ENCODE results near the gene N4BP2. TPM values are rescaled to one million over a fixed set of nuclear protein-coding genes. Genes with fewer than 3 reads are reported as not detected.

The N4BP2 gene
- total and polyA plus RNA-seq, 9 donors = 3.5 to 21.3 (median 10.6) TPM

- Histone ChIP-seq H3K9me3 (no peaks in the 10 kb centered on the region), H3K27ac (peak overlapping the region; percentile 97 to 98), H3K27me3 (no peaks in the 10 kb centered on the region), H3K36me3 (no peaks in the 10 kb centered on the region), H3K4me3 (peak overlapping the region; percentile 100), H3K4me1 (ENCODE audit: insufficient read depth) (peaks cover 3% of the 10 kb centered on the region)
- peak; percentile 66 to 82 (median 71) for DNase-seq
- 0 to 1% (median 0%) methylated on average over 13 of the region's 13 CpGs for WGBS, 3 donors
- TF ChIP-seq EP300 (IDR thresholded peaks at IDR 0.05) (no peak), POLR2A (IDR thresholded peaks at IDR 0.05) (peak; percentile 41), CTCF (IDR thresholded peaks at IDR 0.05) (no peak)
- intact Hi-C loops (cut with DNase I) = loop anchor here (2.0 to 10.0 kb wide), 5 partner anchors 80 to 260 kb away; partner anchors contain the start of gene PDS5A (in 2 of the 4)
Observed at GRCh38 chr4:40057586-40058091, 989 bp downstream of the N4BP2 start.

- 0 to 1% (median 1%) methylated on average over 9 of the region's 9 CpGs for WGBS, 3 donors
- TF ChIP-seq CTCF (IDR thresholded peaks at IDR 0.05) (no peak), EP300 (IDR thresholded peaks at IDR 0.05) (no peak), POLR2A (IDR thresholded peaks at IDR 0.05) (no peak)
- peak overlapping the region; percentile 100 for H3K4me3 ChIP-seq
- intact Hi-C loops (cut with DNase I) = loop anchor here (5.0 to 10.0 kb wide), 4 partner anchors 81 to 259 kb away; partner anchors contain the start of gene PDS5A (in 1 of the 4)
- no peaks in the 10 kb centered on the region for H3K9me3 ChIP-seq
- no peak for DNase-seq
- no peaks in the 10 kb centered on the region for H3K27me3 ChIP-seq
- H3K27ac ChIP-seq = peak overlapping the region; percentile 97 to 98
- no peaks in the 10 kb centered on the region for H3K36me3 ChIP-seq
- H3K4me1 ChIP-seq (ENCODE audit: insufficient read depth) = peaks cover 3% of the 10 kb centered on the region
Observed at GRCh38 chr4:40058121-40058520, 1.5 kb downstream of the N4BP2 start.

GRCh38 chr4:40058854-40059253 lies 2.2 kb downstream of the N4BP2 start:
- Histone ChIP-seq H3K4me1 (ENCODE audit: insufficient read depth) (peaks cover 3% of the 10 kb centered on the region), H3K9me3 (no peaks in the 10 kb centered on the region), H3K27ac (no peak overlapping the region), H3K27me3 (no peaks in the 10 kb centered on the region), H3K4me3 (no peak overlapping the region), H3K36me3 (no peaks in the 10 kb centered on the region)
- WGBS, 3 donors = 45 to 51% (median 47%) methylated on average over 14 of the region's 14 CpGs
- TF ChIP-seq CTCF (IDR thresholded peaks at IDR 0.05) (no peak), POLR2A (IDR thresholded peaks at IDR 0.05) (no peak), EP300 (IDR thresholded peaks at IDR 0.05) (no peak)
- DNase-seq = no peak
- intact Hi-C loops (cut with DNase I) = loop anchor here (5.0 to 10.0 kb wide), 4 partner anchors 82 to 258 kb away; partner anchors contain the start of gene PDS5A (in 1 of the 4)

- DNase-seq = no peak
- 90 to 94% (median 93%) methylated on average over 6 of the region's 6 CpGs for WGBS, 3 donors
- Histone ChIP-seq H3K27me3 (no peaks in the 10 kb centered on the region), H3K4me1 (ENCODE audit: insufficient read depth) (peaks cover 3% of the 10 kb centered on the region), H3K27ac (no peak overlapping the region), H3K36me3 (no peaks in the 10 kb centered on the region), H3K4me3 (no peak overlapping the region), H3K9me3 (no peaks in the 10 kb centered on the region)
- intact Hi-C loops (cut with DNase I) = loop anchor here (5.0 to 10.0 kb wide), 4 partner anchors 82 to 258 kb away; partner anchors contain the start of gene PDS5A (in 1 of the 4)
- no peak for TF ChIP-seq EP300 (IDR thresholded peaks at IDR 0.05)
- TF ChIP-seq CTCF (IDR thresholded peaks at IDR 0.05) = no peak
- no peak for TF ChIP-seq POLR2A (IDR thresholded peaks at IDR 0.05)
Observed at GRCh38 chr4:40059362-40059761, 2.7 kb downstream of the N4BP2 start.

Measured in ovary (tissue), 9 donors.